ENCODE data around the gene GRID1.

DNA sequence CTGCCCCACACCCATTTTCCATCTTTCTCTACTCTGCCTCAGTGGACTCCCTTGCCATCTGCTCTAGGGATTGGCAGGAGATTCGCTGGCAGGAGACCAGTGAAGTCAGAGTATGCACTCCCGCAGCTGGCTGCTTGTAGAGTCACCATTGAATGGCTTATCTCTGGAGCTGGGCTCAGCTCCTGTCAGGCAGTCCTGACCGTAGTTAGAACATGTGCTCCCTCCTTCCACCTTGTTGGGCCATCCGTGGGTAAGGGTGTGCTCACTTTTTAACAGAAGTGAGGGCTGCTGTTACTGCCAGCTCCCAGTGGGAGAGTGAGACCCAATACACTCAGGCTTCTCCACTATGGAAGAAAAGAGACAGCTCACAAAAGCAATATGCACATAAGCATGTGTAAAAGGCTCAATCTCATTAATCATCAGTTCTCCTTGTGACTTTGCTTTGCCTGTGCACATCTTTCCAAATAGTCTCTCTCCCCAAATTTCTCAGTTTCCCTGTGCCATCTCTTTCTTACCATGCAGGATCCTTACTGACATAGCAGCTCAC, 773.3 kb downstream of the GRID1 start:
- TF ChIP-seq, protein P1, sequence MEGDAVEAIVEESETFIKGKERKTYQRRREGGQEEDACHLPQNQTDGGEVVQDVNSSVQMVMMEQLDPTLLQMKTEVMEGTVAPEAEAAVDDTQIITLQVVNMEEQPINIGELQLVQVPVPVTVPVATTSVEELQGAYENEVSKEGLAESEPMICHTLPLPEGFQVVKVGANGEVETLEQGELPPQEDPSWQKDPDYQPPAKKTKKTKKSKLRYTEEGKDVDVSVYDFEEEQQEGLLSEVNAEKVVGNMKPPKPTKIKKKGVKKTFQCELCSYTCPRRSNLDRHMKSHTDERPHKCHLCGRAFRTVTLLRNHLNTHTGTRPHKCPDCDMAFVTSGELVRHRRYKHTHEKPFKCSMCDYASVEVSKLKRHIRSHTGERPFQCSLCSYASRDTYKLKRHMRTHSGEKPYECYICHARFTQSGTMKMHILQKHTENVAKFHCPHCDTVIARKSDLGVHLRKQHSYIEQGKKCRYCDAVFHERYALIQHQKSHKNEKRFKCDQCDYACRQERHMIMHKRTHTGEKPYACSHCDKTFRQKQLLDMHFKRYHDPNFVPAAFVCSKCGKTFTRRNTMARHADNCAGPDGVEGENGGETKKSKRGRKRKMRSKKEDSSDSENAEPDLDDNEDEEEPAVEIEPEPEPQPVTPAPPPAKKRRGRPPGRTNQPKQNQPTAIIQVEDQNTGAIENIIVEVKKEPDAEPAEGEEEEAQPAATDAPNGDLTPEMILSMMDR (optimal IDR thresholded peaks at IDR 0.05 in 1 of 3, IDR thresholded peaks at IDR 0.05 in 1 of 3, conservative IDR thresholded peaks at IDR 0.05 in 1 of 3; ENCODE audit: extremely low read depth in 1 of 3, insufficient read depth in 2 of 3, low read length in 3 of 3) = no peak
- TF ChIP-seq EZH2 (IDR thresholded peaks at IDR 0.05; ENCODE audit: low read length) = no peak
